ENCODE measurements around the gene RCCD1.

DNA sequence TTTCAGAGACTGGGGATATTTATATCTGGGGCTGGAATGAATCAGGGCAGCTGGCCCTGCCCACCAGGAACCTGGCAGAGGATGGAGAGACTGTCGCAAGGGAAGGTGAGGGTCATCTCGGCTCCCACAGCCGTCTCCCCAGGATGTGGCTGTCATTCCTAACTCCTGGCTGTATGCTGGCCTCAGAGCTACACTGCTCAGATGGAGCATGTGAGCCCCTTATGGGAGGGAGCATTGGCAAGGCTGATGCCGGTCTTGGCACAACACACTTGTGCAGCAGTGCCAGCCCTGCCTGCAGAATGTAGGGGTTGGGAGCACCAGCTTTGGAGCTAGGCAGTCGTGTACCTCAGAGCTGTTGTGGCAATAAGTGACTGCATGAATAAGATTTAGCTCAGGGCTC, 5.2 kb downstream of the RCCD1 start:
- TF ChIP-seq, protein P1, sequence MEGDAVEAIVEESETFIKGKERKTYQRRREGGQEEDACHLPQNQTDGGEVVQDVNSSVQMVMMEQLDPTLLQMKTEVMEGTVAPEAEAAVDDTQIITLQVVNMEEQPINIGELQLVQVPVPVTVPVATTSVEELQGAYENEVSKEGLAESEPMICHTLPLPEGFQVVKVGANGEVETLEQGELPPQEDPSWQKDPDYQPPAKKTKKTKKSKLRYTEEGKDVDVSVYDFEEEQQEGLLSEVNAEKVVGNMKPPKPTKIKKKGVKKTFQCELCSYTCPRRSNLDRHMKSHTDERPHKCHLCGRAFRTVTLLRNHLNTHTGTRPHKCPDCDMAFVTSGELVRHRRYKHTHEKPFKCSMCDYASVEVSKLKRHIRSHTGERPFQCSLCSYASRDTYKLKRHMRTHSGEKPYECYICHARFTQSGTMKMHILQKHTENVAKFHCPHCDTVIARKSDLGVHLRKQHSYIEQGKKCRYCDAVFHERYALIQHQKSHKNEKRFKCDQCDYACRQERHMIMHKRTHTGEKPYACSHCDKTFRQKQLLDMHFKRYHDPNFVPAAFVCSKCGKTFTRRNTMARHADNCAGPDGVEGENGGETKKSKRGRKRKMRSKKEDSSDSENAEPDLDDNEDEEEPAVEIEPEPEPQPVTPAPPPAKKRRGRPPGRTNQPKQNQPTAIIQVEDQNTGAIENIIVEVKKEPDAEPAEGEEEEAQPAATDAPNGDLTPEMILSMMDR (IDR thresholded peaks at IDR 0.05; ENCODE audit: low read depth, low read length, missing input control), result no peak
- no peak for TF ChIP-seq EGR1 (IDR thresholded peaks at IDR 0.05; ENCODE audit: low read depth in 2 of 2)
